ENCODE measurements around the gene PAX5. TPM values are rescaled to one million over a fixed set of nuclear protein-coding genes. Genes with fewer than 3 reads are reported as not detected.

The PAX5 gene
- polyA plus RNA-seq, 1 of the 3 experiments (the other 2 are of a cell fraction): 0.05 TPM

- Histone ChIP-seq H3K4me3 (ENCODE audit: low read depth in 2 of 2, low read length in 1 of 2) (no peak overlapping the region), H3F3A (replicated peaks; ENCODE audit: insufficient read depth) (no peaks in the 10 kb centered on the region), H4K20me1 (ENCODE audit: insufficient read depth) (no peaks in the 10 kb centered on the region), H3K4me1 (ENCODE audit: control insufficient read depth in 1 of 2, insufficient read depth in 2 of 2, low read depth in 1 of 2, low read length in 1 of 2) (peaks cover 0 to 3% of the 10 kb centered on the region in 2 experiments; a peak in 1 of 4 replicates), H3K36me3 (replicated peaks in 1 of 2; ENCODE audit: control insufficient read depth in 1 of 2, insufficient read depth in 2 of 2, low read length in 1 of 2) (no peaks in the 10 kb centered on the region), H3K27ac (ENCODE audit: low read depth in 2 of 2, low read length in 1 of 2) (no peak overlapping the region), H3K79me2 (ENCODE audit: insufficient read depth) (no peaks in the 10 kb centered on the region), H3K27me3 (ENCODE audit: insufficient read depth) (no peaks in the 10 kb centered on the region; the same call in 1 of the 2 replicates), H3K9ac (no peak overlapping the region), H2AFZ (ENCODE audit: low read depth) (no peak overlapping the region), H3K9me3 (no peaks in the 10 kb centered on the region), H3K4me2 (no peak overlapping the region), H3K9me2 (no peaks in the 10 kb centered on the region)
- 78% methylated on average over 2 of the region's 2 CpGs for WGBS (ENCODE audit: low lambda C conversion rate)
- no peak for DNase-seq
- POLR2A ChIA-PET: no interaction called here
- no peak for TF ChIP-seq GATA2 (CRISPR knock-in tag; IDR thresholded peaks at IDR 0.05)
- TF ChIP-seq NFIC (IDR thresholded peaks at IDR 0.05; ENCODE audit: borderline replicate concordance): no peak
- CTCF ChIA-PET: interaction anchor here (1.3 to 1.5 kb wide), 2 partner anchors 10 to 33 kb away, joined by 3 to 6 read pairs; no protein-coding TSS in a partner anchor
Observed at GRCh38 chr9:36840898-36841536, 193.1 kb downstream of the PAX5 start.

DNA sequence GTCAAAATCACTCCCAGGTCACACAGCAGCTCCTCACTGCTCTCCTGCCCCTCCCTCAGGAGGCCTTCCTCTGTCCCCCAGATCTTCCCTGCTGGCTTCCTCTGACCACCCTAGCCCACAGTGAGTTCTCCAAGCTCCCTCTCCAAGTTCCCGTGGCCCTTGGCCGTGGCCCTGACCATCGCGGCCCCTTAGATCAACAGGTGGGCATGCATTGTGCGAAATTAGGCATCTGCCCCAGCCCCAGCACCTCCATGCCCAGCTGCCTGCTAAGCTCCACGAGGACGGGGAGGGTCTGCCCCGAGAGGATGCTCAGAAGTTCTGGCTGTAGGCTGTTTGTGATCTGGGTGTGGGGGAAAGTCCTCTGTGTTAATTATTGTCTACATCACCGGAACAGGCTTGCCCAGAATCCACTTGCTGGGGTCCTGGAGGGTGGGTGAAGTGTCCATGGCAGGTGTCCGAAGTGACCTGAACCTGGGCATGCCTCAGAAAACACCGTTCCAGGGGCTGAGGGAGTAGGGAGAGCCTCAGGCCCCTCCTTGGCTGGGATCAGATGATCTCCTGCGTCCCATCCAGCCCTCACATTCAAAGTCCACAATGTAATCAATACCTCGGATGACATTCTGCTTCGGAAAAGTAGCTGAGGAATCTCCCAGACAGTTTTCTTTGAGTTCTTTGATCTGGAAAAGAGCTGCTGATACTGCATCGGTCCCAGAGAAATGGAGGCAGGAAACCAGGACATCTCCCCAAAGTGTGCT, 194.8 kb downstream of the PAX5 start:
- WGBS (ENCODE audit: low lambda C conversion rate): 47% methylated on average over 12 of the region's 15 CpGs
- no peak overlapping the region for H3K27ac ChIP-seq (ENCODE audit: low read depth in 2 of 2, low read length in 1 of 2)
- no peaks in the 10 kb centered on the region for H3K36me3 ChIP-seq (replicated peaks in 1 of 2; ENCODE audit: control insufficient read depth in 1 of 2, insufficient read depth in 2 of 2, low read length in 1 of 2)
- DNase-seq: no peak
- POLR2A ChIA-PET: no interaction called here
- CTCF ChIA-PET: interaction anchor here (0.6 to 1.5 kb wide), 3 partner anchors 10 to 110 kb away, joined by 3 to 4 read pairs (median 3); no protein-coding TSS in a partner anchor
- H3K4me3 ChIP-seq (ENCODE audit: low read depth in 2 of 2, low read length in 1 of 2): no peak overlapping the region
- H3K79me2 ChIP-seq (ENCODE audit: insufficient read depth): no peaks in the 10 kb centered on the region
- H3K4me1 ChIP-seq (ENCODE audit: control insufficient read depth in 1 of 2, insufficient read depth in 2 of 2, low read depth in 1 of 2, low read length in 1 of 2): peaks cover 0 to 3% of the 10 kb centered on the region in 2 experiments; a peak in 1 of 4 replicates
- H3F3A ChIP-seq (replicated peaks; ENCODE audit: insufficient read depth): no peaks in the 10 kb centered on the region
- H3K9me3 ChIP-seq: no peaks in the 10 kb centered on the region
- no peaks in the 10 kb centered on the region for H3K9me2 ChIP-seq
- no peak overlapping the region for H2AFZ ChIP-seq (ENCODE audit: low read depth)
- H3K4me2 ChIP-seq: no peak overlapping the region
- H3K9ac ChIP-seq: no peak overlapping the region
- TF ChIP-seq EP300 (IDR thresholded peaks at IDR 0.05; ENCODE audit: borderline replicate concordance in 1 of 2, low read depth in 1 of 2, low read length in 1 of 2): no peak
- TF ChIP-seq, protein P1, sequence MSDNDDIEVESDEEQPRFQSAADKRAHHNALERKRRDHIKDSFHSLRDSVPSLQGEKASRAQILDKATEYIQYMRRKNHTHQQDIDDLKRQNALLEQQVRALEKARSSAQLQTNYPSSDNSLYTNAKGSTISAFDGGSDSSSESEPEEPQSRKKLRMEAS (IDR thresholded peaks at IDR 0.05; ENCODE audit: low read depth): no peak
- no peak for TF ChIP-seq MXI1 (IDR thresholded peaks at IDR 0.05; ENCODE audit: low read depth, low read length)
- no peak for TF ChIP-seq FOXM1 (IDR thresholded peaks at IDR 0.05; ENCODE audit: low read depth)
- no peak for TF ChIP-seq POLR2AphosphoS5 (IDR thresholded peaks at IDR 0.05; ENCODE audit: low read depth, low read length)
- H4K20me1 ChIP-seq (ENCODE audit: insufficient read depth): no peaks in the 10 kb centered on the region
- no peaks in the 10 kb centered on the region; the same call in 1 of the 2 replicates for H3K27me3 ChIP-seq (ENCODE audit: insufficient read depth)
